GM12891 (cell line): Measurements from ENCODE around the gene PXT1.

ENCODE experiments used
- DNase-seq: peaks from one replicate; pipeline ENCODE4 v3.0.0; 2011; ENCODE audit warnings: low spot score; ENCODE audit not compliant: insufficient read length
- FAIRE-seq: peaks from 2 replicates; lab custom pipeline; 2011; peaks lifted over from hg19 to GRCh38; lab: Jason Lieb, UNC
- PAX5 ChIP-seq: IDR thresholded peaks from 2 replicates; pipeline ENCODE4 v1.6.1; 2011; ENCODE audit warnings: low read length, moderate library complexity, mild to moderate bottlenecking; ENCODE audit not compliant: insufficient read depth, severe bottlenecking
- POLR2A ChIP-seq: IDR thresholded peaks from 2 replicates; pipeline ENCODE4 v1.6.1; 2011; ENCODE audit warnings: low read depth, low read length, control low read depth
- POLR2AphosphoS5 ChIP-seq: IDR thresholded peaks from 2 replicates; pipeline ENCODE4 v1.6.1; 2011; ENCODE audit warnings: low read depth, low read length, control low read depth
- POU2F2 ChIP-seq: IDR thresholded peaks from 2 replicates; pipeline ENCODE4 v1.6.1; 2011; ENCODE audit warnings: low read depth, mild to moderate bottlenecking, control low read depth, low read length, moderate library complexity
- SPI1 ChIP-seq: IDR thresholded peaks from 2 replicates; pipeline ENCODE4 v1.6.1; 2011; ENCODE audit warnings: low read depth, low read length, control low read depth
- TAF1 ChIP-seq: IDR thresholded peaks from 2 replicates; pipeline ENCODE4 v1.6.1; 2011; ENCODE audit warnings: low read depth, low read length, control low read depth

PXT1 gene

GRCh38 chr6:36347621-36348020 is 95.0 kb downstream of the PXT1 start:
- DNase-seq (no peak), FAIRE-seq (no peak)
- no peak for TF ChIP-seq SPI1
- no peak for TF ChIP-seq POU2F2
- no peak for TF ChIP-seq TAF1
- TF ChIP-seq PAX5: no peak
- TF ChIP-seq POLR2A: no peak
- no peak for TF ChIP-seq POLR2AphosphoS5

- TF ChIP-seq POU2F2 (no peak), POLR2AphosphoS5 (no peak), POLR2A (no peak), SPI1 (no peak), PAX5 (no peak), TAF1 (no peak)
- FAIRE-seq (no peak), DNase-seq (no peak)
These were observed 96.0 kb downstream of the PXT1 start for GRCh38 chr6:36346486-36347273.

- DNase-seq (no peak), FAIRE-seq (no peak)
- TF ChIP-seq POU2F2: no peak
- TF ChIP-seq POLR2AphosphoS5: no peak
- TF ChIP-seq PAX5: no peak
These were observed 96.8 kb downstream of the PXT1 start for GRCh38 chr6:36345681-36346466.

- DNase-seq: no peak
- TF ChIP-seq POU2F2 (no peak), POLR2AphosphoS5 (no peak), PAX5 (no peak), POLR2A (no peak), SPI1 (no peak), TAF1 (no peak)
- FAIRE-seq: no peak
These were observed 99.5 kb downstream of the PXT1 start for GRCh38 chr6:36343109-36343680.

GRCh38 chr6:36340618-36341454 is 101.8 kb downstream of the PXT1 start:
- DNase-seq (peak; percentile 53), FAIRE-seq (peak; percentile 85)

More at GRCh38 chr6:36340618-36341454, 101.8 kb downstream of the PXT1 start:
- TF ChIP-seq POLR2A (no peak), POU2F2 (no peak), TAF1 (no peak), SPI1 (no peak), PAX5 (no peak), POLR2AphosphoS5 (no peak)
